ENCODE measurements around the gene DHDDS. TPM values are rescaled to one million over a fixed set of nuclear protein-coding genes. Genes with fewer than 3 reads are reported as not detected.

Gene DHDDS
- total RNA-seq, 1 donor from 2014 or later, result 41.1 TPM

DNA sequence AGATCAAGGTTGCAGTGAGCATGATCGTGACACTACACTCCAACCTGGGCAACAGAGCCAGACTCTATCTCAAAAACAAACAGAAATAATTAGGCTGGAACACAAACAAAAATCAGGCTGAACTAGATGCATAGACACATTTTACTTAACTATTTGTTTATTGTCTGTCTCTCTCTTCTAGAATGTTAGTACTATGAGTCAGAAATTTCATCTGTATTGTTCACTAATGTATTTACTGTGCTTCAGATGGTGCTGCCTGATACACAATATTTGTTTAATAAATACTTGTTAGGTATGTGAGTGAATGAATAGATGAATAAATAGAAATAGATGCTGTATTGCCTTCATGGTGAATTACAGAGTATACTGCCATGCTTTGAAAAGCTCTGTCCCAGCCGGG, 27.5 kb upstream of the DHDDS start:
- DNase-seq (no peak), ATAC-seq (no peak)
- no peaks in the 10 kb centered on the region for H3K9me3 ChIP-seq
- peaks cover 7% of the 10 kb centered on the region for H3K27me3 ChIP-seq
- H3K4me3 ChIP-seq, result no peak overlapping the region
- H3K4me1 ChIP-seq, result no peaks in the 10 kb centered on the region
- no peaks in the 10 kb centered on the region for H3K36me3 ChIP-seq
- intact Hi-C loops (cut with DNase I), result no loop called here
- H3K27ac ChIP-seq, result no peak overlapping the region
- TF ChIP-seq, protein P1, sequence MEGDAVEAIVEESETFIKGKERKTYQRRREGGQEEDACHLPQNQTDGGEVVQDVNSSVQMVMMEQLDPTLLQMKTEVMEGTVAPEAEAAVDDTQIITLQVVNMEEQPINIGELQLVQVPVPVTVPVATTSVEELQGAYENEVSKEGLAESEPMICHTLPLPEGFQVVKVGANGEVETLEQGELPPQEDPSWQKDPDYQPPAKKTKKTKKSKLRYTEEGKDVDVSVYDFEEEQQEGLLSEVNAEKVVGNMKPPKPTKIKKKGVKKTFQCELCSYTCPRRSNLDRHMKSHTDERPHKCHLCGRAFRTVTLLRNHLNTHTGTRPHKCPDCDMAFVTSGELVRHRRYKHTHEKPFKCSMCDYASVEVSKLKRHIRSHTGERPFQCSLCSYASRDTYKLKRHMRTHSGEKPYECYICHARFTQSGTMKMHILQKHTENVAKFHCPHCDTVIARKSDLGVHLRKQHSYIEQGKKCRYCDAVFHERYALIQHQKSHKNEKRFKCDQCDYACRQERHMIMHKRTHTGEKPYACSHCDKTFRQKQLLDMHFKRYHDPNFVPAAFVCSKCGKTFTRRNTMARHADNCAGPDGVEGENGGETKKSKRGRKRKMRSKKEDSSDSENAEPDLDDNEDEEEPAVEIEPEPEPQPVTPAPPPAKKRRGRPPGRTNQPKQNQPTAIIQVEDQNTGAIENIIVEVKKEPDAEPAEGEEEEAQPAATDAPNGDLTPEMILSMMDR (IDR thresholded peaks at IDR 0.05), result no peak

DNA sequence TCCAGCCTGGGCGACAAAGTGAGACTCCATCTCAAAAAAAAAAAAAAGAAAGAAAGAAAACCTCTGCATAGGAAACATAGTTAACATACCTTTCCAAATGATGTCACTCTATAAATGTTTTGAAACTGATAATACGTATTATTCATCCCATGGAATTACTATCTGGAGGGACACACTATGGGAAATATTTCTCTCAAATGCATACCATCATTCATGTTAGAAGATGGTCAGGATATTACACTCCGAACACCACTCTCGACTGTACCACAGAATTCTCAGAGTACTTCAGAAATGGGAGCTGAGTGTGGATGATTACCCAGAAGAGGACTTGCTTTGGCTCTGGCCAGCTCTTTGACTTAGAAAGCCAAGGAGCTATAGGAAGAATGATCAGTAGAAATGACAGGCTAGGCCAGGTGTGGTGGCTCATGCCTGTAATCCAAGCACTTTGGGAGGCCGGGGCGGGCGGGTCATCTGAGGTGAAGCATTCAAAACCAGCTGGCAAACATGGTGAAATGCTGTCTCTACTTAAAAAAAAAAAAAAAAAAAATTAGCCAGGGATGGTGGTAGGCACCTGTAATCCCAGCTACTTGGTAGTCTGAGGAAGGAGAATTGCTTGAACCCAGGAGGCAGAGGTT, 26.7 kb upstream of the DHDDS start:
- ATAC-seq (no peak), DNase-seq (no peak)
- Histone ChIP-seq H3K27me3 (peaks cover 11% of the 10 kb centered on the region), H3K4me1 (no peaks in the 10 kb centered on the region), H3K4me3 (no peak overlapping the region), H3K36me3 (no peaks in the 10 kb centered on the region), H3K27ac (no peak overlapping the region), H3K9me3 (no peaks in the 10 kb centered on the region)
- intact Hi-C loops (cut with DNase I), result no loop called here
- TF ChIP-seq, protein P1 (IDR thresholded peaks at IDR 0.05), result no peak

DNA sequence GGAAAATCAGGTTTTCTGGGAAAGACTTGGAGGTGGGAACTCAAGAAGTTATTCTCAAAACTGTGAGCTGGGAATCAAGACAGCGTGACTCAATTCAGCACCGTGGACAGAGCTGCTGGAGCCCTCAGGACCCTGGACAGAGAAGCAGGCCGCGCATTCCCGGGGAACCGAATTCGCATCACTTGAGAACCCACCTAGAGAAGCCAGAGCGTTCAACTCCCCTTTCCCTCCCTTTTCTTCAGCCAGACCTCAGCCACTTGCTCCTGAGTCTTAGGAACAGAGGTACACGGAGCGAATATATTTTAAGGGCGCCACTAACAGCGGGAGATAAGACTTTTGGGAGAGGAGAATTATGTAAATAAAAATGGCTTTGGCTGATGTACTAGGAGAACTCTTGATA, 23.5 kb upstream of the DHDDS start:
- no peaks in the 10 kb centered on the region for H3K9me3 ChIP-seq
- DNase-seq, result peak; percentile 83
- H3K4me3 ChIP-seq, result no peak overlapping the region
- intact Hi-C loops (cut with DNase I), result no loop called here
- ATAC-seq, result peak; percentile 91
- peaks cover 43% of the 10 kb centered on the region for H3K27me3 ChIP-seq
- H3K36me3 ChIP-seq, result no peaks in the 10 kb centered on the region
- no peaks in the 10 kb centered on the region for H3K4me1 ChIP-seq
- H3K27ac ChIP-seq, result no peak overlapping the region
- TF ChIP-seq, protein P1 (IDR thresholded peaks at IDR 0.05), result no peak

- Histone ChIP-seq H3K9me3 (no peaks in the 10 kb centered on the region), H3K36me3 (no peaks in the 10 kb centered on the region), H3K4me3 (no peak overlapping the region), H3K27me3 (peaks cover 49% of the 10 kb centered on the region), H3K27ac (no peak overlapping the region), H3K4me1 (no peaks in the 10 kb centered on the region)
- DNase-seq (peak; percentile 51), ATAC-seq (no peak)
- intact Hi-C loops (cut with DNase I), result no loop called here
- TF ChIP-seq, protein P1 (IDR thresholded peaks at IDR 0.05), result no peak
These were observed 22.8 kb upstream of the DHDDS start for GRCh38 chr1:26409191-26409807.

- peak; percentile 46 for DNase-seq
- H3K4me3 ChIP-seq, result no peak within 1 kb of the TSS
These were observed 21.2 kb upstream of the DHDDS start, which contains the start of gene LIN28A for GRCh38 chr1:26410706-26411623. LIN28A (plus strand) TSS chr1:26410817; CDS start chr1:26410892, 75 bp downstream.

More at GRCh38 chr1:26410706-26411623, 21.2 kb upstream of the DHDDS start, which contains the start of gene LIN28A:
- H3K36me3 ChIP-seq, result no peaks in the 10 kb centered on the region
- intact Hi-C loops (cut with DNase I), result no loop called here
- ATAC-seq, result no peak
- peaks cover 61% of the 10 kb centered on the region for H3K27me3 ChIP-seq
- no peak within 1 kb of the TSS for H3K27ac ChIP-seq
- TF ChIP-seq, protein P1 (IDR thresholded peaks at IDR 0.05), result no peak
- no peaks in the 10 kb centered on the region for H3K4me1 ChIP-seq
- H3K9me3 ChIP-seq, result no peaks in the 10 kb centered on the region
